GM21723 (cell line): ENCODE data around the gene FOSL2.
"Not testable (repeated sequence)": the region's sequence is repeated elsewhere in the genome, so short reads cannot be mapped to it uniquely, and the experiment has no call there.

Source experiments
- ATAC-seq: cut with Tn5 transposase; IDR thresholded peaks from one replicate; pipeline ENCODE4 v1.9.1; 2021; ENCODE audit warnings: mild to moderate bottlenecking, moderate library complexity; ENCODE audit not compliant: unreplicated experiment

Gene FOSL2

DNA sequence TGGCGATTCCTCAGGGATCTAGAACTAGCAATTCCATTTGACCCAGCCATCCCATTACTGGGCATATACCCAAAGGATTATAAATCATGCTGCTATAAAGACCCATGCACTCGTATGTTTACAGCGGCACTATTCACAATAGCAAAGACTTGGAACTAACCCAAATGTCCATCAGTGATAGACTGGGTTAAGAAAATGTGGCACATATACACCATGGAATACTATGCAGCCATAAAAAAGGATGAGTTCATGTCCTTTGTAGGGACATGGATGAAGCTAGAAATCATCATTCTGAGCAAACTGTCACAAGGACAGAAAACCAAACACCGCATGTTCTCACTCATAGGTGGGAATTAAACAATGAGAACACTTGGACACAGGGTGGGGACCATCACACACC is 20.9 kb upstream of the FOSL2 start:
- ATAC-seq: not testable (repeated sequence)

DNA sequence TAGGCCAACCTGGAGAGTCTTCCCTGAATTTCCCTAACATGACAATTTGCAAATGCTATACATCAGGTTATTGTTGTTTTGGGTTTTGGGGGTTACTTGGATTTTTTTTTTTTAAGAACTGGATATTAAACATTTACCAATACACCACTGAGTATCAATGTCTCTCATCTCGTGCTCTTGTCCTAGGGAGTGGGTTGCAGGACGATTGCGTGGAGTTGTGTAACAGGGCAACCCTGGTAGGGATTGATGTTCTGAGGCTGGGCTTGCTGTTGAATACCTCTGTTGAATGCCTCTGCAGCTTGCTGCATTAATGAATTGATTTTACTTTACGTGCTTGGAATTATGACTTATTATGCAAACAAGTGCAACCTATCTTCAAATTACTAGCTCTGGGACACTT is 18.8 kb upstream of the FOSL2 start:
- no peak for ATAC-seq

DNA sequence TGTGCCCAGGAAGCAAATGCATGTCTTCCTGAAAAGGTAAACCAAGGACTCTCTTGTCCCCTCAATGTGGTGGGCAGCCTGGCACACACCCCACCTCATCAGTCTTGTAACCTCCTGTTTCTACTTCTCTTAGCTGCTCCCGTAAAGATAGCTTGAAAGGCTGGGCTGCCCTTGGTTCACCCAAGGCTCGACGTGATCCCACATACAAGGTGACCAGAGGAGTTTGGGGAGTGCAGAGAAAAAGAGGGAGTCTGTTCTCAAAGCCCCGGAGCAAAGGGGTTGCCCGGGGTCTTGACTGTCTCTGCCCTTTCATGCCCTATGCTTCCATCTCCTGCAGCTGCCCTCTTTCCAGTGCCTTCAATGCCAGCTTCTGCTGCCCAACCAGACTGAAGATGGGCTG is 18.3 kb upstream of the FOSL2 start:
- ATAC-seq: no peak

DNA sequence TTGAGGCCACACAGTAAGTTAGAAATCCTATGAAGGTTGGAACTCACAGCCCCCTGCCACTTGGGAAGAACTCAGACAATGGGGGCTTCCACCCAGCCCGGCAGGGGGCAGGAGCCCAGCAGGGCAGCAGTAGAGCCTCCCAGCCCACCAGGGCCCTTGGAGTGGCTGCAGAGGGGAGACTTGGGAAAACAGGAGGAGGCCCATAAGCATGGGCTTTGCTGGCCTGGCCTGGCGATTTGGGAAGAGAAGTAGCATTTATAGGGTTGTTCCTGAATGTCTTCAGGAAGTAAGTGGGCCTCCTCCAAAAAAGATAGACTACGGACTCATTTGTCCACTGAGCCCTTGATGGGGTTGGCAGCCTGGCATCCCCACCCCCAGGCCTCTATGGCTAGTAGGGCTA is 17.4 kb upstream of the FOSL2 start:
- ATAC-seq: no peak

- no peak for ATAC-seq
Observed at GRCh38 chr2:28375742-28376631, 16.7 kb upstream of the FOSL2 start.

DNA sequence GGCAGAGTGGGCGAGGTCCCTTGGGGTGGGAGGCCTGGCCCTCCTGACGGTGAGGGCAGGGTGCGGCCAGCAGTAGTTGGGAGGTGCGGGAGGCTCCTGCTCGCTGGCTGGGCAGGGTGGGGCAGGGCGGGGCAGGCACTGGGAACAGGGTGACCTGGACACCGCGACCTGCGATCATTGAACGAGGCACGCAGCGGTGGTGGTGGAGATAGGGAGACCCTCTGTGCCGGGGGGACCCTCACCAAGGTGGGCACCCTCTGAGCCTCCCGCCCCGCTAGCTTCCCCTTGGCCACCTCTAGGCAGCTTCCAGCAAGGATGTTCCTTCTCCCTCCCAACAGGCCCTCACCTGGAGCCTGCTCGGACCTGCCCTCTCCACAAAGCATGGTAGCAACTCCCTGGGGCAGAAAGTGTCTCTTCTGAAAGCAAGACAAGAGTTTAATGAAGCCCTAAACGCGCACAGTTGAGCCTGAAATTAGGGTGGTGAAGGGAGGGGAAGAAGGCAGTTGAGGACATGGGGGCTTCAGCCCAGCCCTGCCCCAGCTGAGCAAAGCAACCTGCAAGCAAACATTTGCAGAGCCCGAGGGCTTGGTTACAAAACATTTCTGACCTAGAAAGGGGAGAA is 15.4 kb upstream of the FOSL2 start:
- ATAC-seq: no peak

DNA sequence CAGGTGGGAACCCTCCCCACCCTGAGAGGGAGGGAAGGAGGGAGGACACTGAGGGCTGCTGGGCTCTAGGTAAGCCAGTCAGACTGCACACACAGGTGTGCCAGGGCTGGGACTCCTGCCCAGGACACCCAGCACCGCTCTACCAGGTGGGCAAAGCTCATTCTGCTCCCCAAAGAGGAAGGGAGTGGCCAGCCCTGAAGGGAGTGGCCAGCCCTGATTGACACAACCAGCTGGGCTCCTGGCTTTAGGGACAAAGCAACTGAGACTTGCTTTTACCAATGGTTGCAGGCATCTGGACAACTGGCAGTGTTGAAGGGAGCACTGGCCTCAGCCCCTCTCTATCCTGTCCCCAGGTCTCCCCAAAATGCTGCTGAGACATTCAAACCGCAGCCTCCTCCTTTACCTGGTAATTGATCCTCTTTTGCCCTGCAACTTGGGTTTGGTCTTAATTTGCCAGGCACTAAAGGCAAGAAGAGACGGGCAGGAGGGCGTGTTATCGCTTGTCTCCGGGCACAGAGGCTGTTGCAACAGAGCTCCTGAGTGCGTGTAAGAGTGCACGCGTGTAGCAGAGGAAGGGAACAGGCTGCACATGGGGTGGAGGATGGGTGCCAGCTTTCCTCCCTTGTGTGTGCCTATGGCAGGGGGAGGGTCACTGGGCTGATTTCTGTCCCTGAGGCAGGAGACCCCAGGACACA is 14.5 kb upstream of the FOSL2 start:
- no peak for ATAC-seq

GRCh38 chr2:28378679-28379584 is 13.7 kb upstream of the FOSL2 start:
- no peak for ATAC-seq

DNA sequence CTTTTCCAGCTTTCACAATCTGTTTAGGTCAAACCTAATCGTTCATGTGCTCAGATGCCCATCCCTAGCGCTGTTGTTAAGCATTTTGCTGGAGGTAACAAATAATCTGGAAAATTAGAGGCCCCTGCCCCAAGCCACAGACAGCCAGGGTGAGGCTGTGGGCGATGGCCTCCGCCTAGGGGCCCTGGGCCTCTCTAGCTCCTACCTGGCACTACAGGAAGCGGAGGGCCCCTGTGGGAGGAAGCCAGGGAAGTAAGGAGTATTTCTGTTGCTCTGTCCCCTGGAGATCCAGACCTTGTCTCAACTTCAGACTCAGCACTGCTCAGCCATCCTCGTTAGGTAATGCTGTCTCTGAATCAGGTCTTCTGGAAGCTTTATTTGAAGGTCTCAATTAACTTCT is 12.4 kb upstream of the FOSL2 start:
- no peak for ATAC-seq

- no peak for ATAC-seq
Observed at GRCh38 chr2:28381225-28382180, 11.2 kb upstream of the FOSL2 start.

DNA sequence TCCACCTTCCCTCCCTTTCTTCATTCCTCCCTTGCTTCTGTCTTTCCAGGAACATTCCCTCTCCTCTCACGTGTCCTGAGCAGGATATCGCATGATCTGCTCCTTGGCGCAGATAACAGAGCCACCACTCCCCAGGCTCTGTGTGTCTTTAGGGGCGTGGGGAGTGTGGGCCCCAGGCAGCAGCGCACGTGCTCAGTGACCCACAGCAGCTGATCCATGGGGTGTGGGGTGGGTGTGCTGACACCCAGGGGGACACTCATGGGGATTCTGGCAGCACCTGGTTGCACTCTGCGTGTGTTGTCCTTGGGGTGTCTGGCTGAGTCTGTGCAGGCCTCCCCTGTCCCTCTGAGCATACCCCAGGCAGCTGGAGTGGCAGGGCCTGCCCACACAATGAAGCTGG is 9.9 kb upstream of the FOSL2 start:
- no peak for ATAC-seq

DNA sequence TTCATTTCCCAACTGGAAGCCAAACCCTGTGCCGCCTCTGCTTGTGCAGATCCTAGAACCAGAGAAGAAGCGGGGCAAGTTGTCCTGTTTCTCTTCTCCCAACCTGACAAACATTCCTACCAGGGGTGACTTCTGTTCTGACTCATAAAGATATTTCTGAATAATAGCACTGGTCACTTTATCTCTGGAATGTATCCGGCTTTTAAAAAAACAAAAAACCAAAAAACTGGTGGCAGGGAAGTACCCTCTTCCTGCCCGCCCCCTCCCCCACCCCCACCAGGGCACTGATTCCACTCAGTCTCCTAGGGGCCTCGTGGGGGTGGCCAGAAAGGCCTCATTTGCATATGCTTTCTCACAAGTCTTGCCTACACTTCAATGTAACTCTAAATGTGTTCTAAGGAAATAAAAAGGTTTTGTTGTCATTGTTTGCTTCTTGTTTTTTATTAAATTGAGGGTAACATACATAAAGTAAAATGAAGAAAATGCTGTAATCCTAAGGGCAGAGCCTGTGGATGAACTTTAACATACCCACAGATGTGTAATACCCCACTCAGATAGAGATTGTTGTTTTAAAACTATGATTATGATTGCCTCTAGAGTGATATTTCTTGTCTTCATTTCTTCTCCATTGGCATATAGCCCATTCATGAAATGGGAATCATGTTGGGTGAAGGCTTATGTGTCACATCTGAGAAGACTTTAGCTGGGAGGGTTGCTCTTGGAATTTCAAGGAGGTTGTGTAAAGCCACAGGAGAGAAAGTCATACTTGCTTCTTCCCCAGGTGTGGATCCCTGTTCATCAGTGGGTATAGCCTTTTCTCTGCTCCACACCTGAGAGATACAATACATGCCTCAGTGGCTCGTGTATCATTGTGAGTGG is 5.3 kb upstream of the FOSL2 start:
- ATAC-seq: no peak

DNA sequence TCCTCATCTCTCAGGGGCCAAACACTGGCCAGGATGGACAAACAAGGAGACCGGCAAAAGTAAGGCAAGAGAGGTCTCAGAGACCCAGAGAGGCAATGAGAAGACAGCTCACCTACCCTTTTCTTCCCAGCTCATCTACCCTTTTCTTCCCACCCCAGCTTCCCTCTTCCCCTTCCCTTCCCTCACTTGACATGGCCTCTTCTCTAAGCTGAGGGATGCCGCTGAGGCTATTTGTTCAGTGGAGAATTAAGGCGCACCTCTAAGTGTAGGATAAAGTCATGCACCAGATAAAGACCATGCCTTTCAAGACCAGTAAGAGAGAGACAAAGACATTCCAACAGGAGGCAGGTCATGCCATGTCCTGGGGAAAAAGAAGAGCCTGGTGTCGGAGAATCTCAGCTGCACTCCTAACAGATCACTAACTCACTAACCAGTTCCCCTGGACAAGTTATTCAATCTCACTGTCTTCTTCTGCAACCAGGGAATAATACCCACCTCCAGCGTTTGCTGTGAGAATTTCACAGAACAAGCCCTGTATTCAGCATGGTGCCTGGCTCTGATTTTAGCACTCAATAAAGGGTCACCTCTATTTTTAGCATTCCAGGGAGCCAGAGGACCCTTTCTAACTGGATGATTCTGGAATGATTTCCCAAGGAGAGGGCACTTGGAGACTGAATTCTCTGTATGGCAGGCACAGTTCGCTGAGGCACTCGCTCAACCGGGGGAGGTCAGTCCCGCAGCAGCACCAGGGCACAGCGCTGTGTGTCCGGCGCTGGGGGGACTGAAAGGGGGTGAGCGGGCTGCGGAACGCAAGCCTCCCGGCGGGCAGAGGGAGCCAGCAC is 3.0 kb upstream of the FOSL2 start:
- ATAC-seq: no peak

GRCh38 chr2:28390241-28390745 is 2.4 kb upstream of the FOSL2 start:
- ATAC-seq: peak; percentile 28

- ATAC-seq: no peak
Observed at GRCh38 chr2:28390746-28391563, 1.7 kb upstream of the FOSL2 start.

- ATAC-seq: peak; percentile 35
Observed at GRCh38 chr2:28391564-28392296, 928 bp upstream of the FOSL2 start.
